Activated T-cell treated with anti-CD3 and anti-CD28 coated beads, Interleukin-2, amount 50 U/mL, for 72 hours (primary cell): ENCODE measurements around the gene LGALS1. TPM values are rescaled to one million over a fixed set of nuclear protein-coding genes. Genes with fewer than 3 reads are reported as not detected.

Experiments
- ATAC-seq, 2 donors: fragments of 150-1000 bp; cut with Tn5 transposase; replicated peaks in 1 of 2; 2 replicates each; pipeline ENCODE4 v1.10.0; 2021; ENCODE audit warnings: moderate library complexity in 2 of 2, mild to moderate bottlenecking in 1 of 2
- DNase-seq, 2 donors: peaks; one replicate each; pipeline ENCODE4 v3.0.0; 2021 to 2022; ENCODE audit warnings: mixed read lengths in 1 of 2
- H3K27ac Mint-ChIP-seq: one replicate; pipeline ENCODE4 v1.8.0; 2022; ENCODE audit warnings: mild to moderate bottlenecking, moderate library complexity, mixed read lengths
- H3K27me3 Mint-ChIP-seq: one replicate; pipeline ENCODE4 v1.8.0; 2022; ENCODE audit warnings: low read depth, mixed read lengths
- H3K36me3 Mint-ChIP-seq, 2 donors: one replicate each; pipeline ENCODE4 v1.8.0; 2022; ENCODE audit warnings: mixed read lengths in 2 of 2, mild to moderate bottlenecking in 1 of 2; ENCODE audit not compliant: insufficient read depth in 2 of 2
- H3K4me1 Mint-ChIP-seq: one replicate; pipeline ENCODE4 v1.8.0; 2022; ENCODE audit warnings: low read depth, mixed read lengths
- H3K4me3 Mint-ChIP-seq, 2 donors: one replicate each; pipeline ENCODE4 v1.8.0; 2022; ENCODE audit warnings: mild to moderate bottlenecking in 2 of 2, mixed read lengths in 2 of 2, moderate library complexity in 2 of 2
- H3K9me3 Mint-ChIP-seq, 2 donors: one replicate each; pipeline ENCODE4 v1.8.0; 2022; ENCODE audit warnings: mixed read lengths in 2 of 2
- total RNA-seq, 2 donors: library from RNA; stranded (reverse); gene quantifications; one replicate each; pipeline ENCODE4 v1.2.3, GENCODE V29; 2022

The LGALS1 gene
- total RNA-seq, 2 donors from 2014 or later: 303 to 803 TPM

GRCh38 chr22:37633089-37633624 lies 42.3 kb upstream of the LGALS1 start:
- peak overlapping the region; percentile 84 for H3K27ac Mint-ChIP-seq
- peak; percentile 69 to 72 for DNase-seq
- peaks cover 70% of the 10 kb centered on the region for H3K4me1 Mint-ChIP-seq
- H3K36me3 Mint-ChIP-seq: no peaks in the 10 kb centered on the region
- H3K27me3 Mint-ChIP-seq: no peaks in the 10 kb centered on the region
- no peaks in the 10 kb centered on the region for H3K9me3 Mint-ChIP-seq
- peak; percentile 63 for ATAC-seq
- H3K4me3 Mint-ChIP-seq: peak overlapping the region; percentile 80 to 89

- peak; percentile 71 to 74 for ATAC-seq
Observed at GRCh38 chr22:37633625-37634416, 41.6 kb upstream of the LGALS1 start.

GRCh38 chr22:37634417-37634924 lies 41.0 kb upstream of the LGALS1 start:
- DNase-seq (peak in 1 of 2 donors; percentile 22), ATAC-seq (no peak)
- H3K9me3 Mint-ChIP-seq: no peaks in the 10 kb centered on the region
- no peaks in the 10 kb centered on the region for H3K27me3 Mint-ChIP-seq
- peak overlapping the region; percentile 94 for H3K27ac Mint-ChIP-seq
- peaks cover 68% of the 10 kb centered on the region for H3K4me1 Mint-ChIP-seq
- no peaks in the 10 kb centered on the region for H3K36me3 Mint-ChIP-seq
- peak overlapping the region; percentile 80 to 89 for H3K4me3 Mint-ChIP-seq

More at GRCh38 chr22:37633625-37634416, 41.6 kb upstream of the LGALS1 start:
- H3K9me3 Mint-ChIP-seq: no peaks in the 10 kb centered on the region
- H3K36me3 Mint-ChIP-seq: no peaks in the 10 kb centered on the region
- peaks cover 70% of the 10 kb centered on the region for H3K4me1 Mint-ChIP-seq
- H3K27me3 Mint-ChIP-seq: no peaks in the 10 kb centered on the region
- H3K27ac Mint-ChIP-seq: peak overlapping the region; percentile 94
- H3K4me3 Mint-ChIP-seq: peak overlapping the region; percentile 80 to 89
- peak; percentile 78 to 79 for DNase-seq

GRCh38 chr22:37635157-37635556 lies 40.3 kb upstream of the LGALS1 start:
- H3K27ac Mint-ChIP-seq: peak overlapping the region; percentile 94
- peaks cover 68% of the 10 kb centered on the region for H3K4me1 Mint-ChIP-seq
- no peaks in the 10 kb centered on the region for H3K27me3 Mint-ChIP-seq
- no peaks in the 10 kb centered on the region for H3K9me3 Mint-ChIP-seq
- no peak for ATAC-seq
- H3K4me3 Mint-ChIP-seq: peak overlapping the region; percentile 80 to 89
- no peak for DNase-seq
- no peaks in the 10 kb centered on the region for H3K36me3 Mint-ChIP-seq

- peaks cover 1% of the 10 kb centered on the region in 2 donors for H3K36me3 Mint-ChIP-seq
- H3K9me3 Mint-ChIP-seq: no peaks in the 10 kb centered on the region
- ATAC-seq (no peak), DNase-seq (peak in 1 of 2 donors; percentile 26)
- H3K4me3 Mint-ChIP-seq: peak overlapping the region; percentile 8 to 29
- peaks cover 68% of the 10 kb centered on the region for H3K4me1 Mint-ChIP-seq
- no peaks in the 10 kb centered on the region for H3K27me3 Mint-ChIP-seq
- peak overlapping the region; percentile 18 for H3K27ac Mint-ChIP-seq
Observed at GRCh38 chr22:37636186-37636948, 39.1 kb upstream of the LGALS1 start.

- ATAC-seq: no peak
- DNase-seq: no peak
- Mint-ChIP-seq H3K36me3 (peaks cover 1% of the 10 kb centered on the region in 2 donors), H3K9me3 (no peaks in the 10 kb centered on the region), H3K4me3 (peak overlapping the region in 1 of 2 donors; percentile 29), H3K27me3 (no peaks in the 10 kb centered on the region), H3K27ac (peak overlapping the region; percentile 18), H3K4me1 (peaks cover 65% of the 10 kb centered on the region)
Observed at GRCh38 chr22:37636949-37637273, 38.5 kb upstream of the LGALS1 start.

GRCh38 chr22:37638391-37639069 lies 36.9 kb upstream of the LGALS1 start:
- DNase-seq (peak; percentile 28 to 33), ATAC-seq (peak; percentile 20 to 34)
- Mint-ChIP-seq H3K4me1 (peaks cover 61% of the 10 kb centered on the region), H3K27ac (peak overlapping the region; percentile 94), H3K36me3 (peaks cover 4 to 8% of the 10 kb centered on the region in 2 donors), H3K27me3 (no peaks in the 10 kb centered on the region), H3K9me3 (no peaks in the 10 kb centered on the region), H3K4me3 (peak overlapping the region; percentile 87 to 95)

- Mint-ChIP-seq H3K27me3 (no peaks in the 10 kb centered on the region), H3K27ac (peak within 1 kb of the TSS; percentile 94)
Observed at GRCh38 chr22:37639070-37639760, 36.2 kb upstream of the LGALS1 start, which contains the start of gene SH3BP1. SH3BP1 (plus strand) TSS chr22:37639669; CDS start chr22:37639788, 119 bp downstream.

GRCh38 chr22:37639771-37640590 lies 35.5 kb upstream of the LGALS1 start:
- Mint-ChIP-seq H3K27me3 (no peaks in the 10 kb centered on the region), H3K27ac (peak overlapping the region; percentile 94), H3K36me3 (peaks cover 5 to 13% of the 10 kb centered on the region in 2 donors), H3K4me3 (peak overlapping the region; percentile 87 to 95), H3K9me3 (no peaks in the 10 kb centered on the region), H3K4me1 (peaks cover 56% of the 10 kb centered on the region)
- peak; percentile 43 to 44 for DNase-seq
- ATAC-seq: peak in 1 of 2 donors; percentile 18

More at GRCh38 chr22:37639070-37639760, 36.2 kb upstream of the LGALS1 start, which contains the start of gene SH3BP1:
- Mint-ChIP-seq H3K9me3 (no peaks in the 10 kb centered on the region), H3K4me3 (peak within 1 kb of the TSS; percentile 87 to 95), H3K36me3 (peaks cover 5 to 10% of the 10 kb centered on the region in 2 donors), H3K4me1 (peaks cover 60% of the 10 kb centered on the region)
- peak; percentile 75 to 77 for DNase-seq
- ATAC-seq: peak; percentile 56 to 63

- peak overlapping the region; percentile 87 to 95 for H3K4me3 Mint-ChIP-seq
- H3K4me1 Mint-ChIP-seq: peaks cover 51% of the 10 kb centered on the region
- no peaks in the 10 kb centered on the region for H3K27me3 Mint-ChIP-seq
- ATAC-seq (peak in 1 of 2 donors; percentile 3), DNase-seq (no peak)
- peak overlapping the region; percentile 94 for H3K27ac Mint-ChIP-seq
- peaks cover 5 to 14% of the 10 kb centered on the region in 2 donors for H3K36me3 Mint-ChIP-seq
- no peaks in the 10 kb centered on the region for H3K9me3 Mint-ChIP-seq
Observed at GRCh38 chr22:37640591-37641560, 34.6 kb upstream of the LGALS1 start.
